Fibroblast of villous mesenchyme (primary cell): Measurements from ENCODE around the gene SGSM1. TPM values are rescaled to one million over a fixed set of nuclear protein-coding genes. Genes with fewer than 3 reads are reported as not detected.

Experiments
- DNase-seq: peaks from one replicate; pipeline ENCODE4 v3.0.0-alpha.2; 2010; ENCODE audit warnings: low read depth
- H3K4me3 ChIP-seq: 2 replicates; pipeline ENCODE4 v1.5.1; 2011; ENCODE audit warnings: low read depth, mild to moderate bottlenecking, low read length
- total RNA-seq: library from RNA; depleted of rRNA; stranded (reverse); fragments of >200 nt; gene quantifications from 2 replicates; pipeline ENCODE4 v1.2.3, GENCODE V29; 2012
- TF ChIP-seq, protein P1 (sequence below): IDR thresholded peaks from 2 replicates; pipeline ENCODE4 v1.5.1; 2012; ENCODE audit warnings: low read depth, mild to moderate bottlenecking, low read length; ENCODE audit not compliant: insufficient read depth

The SGSM1 gene
- total RNA-seq, 1 donor = not detected

DNA sequence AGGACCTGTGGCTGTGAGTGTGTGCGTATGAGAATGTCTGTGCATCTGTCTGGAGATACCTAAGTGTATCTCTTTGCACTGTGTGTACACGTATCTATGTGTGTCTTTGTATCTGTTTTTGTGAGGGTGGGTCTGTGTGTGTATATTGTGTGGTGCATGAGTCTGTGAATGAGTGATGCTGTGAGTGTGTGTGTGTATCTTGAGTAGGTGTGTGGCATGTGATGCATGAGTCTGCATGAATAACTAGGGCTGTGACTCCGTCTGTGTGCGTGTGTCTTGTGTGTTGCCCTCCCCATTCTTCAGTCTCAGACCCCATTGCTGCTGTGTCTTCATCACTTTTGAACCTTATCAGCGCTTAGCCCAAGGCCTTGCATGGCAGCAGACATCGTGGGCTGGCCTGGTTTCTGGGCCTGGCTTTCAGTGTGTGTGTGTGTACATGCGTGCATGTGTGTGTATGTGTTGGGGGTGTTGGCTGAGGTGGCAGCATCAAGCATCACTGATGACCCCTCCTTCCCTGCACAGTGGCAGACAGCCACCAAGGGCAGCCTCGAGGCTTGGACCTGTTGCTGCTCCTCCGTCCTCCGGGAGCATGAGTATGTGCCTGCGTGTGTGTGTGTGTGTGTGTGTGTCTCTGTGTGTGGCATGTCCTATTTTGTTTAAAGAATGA, 1.4 kb downstream of the SGSM1 start:
- no peak for DNase-seq

DNA sequence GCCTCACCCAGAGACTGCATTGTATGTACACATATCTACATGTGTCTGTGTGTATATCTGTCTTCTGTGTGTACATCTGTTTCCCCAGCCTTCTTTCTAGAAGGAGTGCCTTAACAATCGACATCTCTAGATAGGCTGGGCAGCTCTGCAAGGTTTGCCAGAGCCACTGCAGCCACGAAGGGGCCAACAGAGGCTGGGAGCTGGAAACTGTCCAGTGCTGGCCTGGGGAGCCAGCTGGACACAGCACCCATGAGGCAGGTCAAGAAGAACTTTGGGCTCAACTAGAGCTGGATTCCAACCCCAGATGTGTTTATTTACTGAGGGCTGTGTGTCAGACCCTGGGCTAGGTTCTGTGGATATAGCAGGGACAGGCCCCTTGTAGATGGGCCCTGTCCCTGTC, 3.3 kb downstream of the SGSM1 start:
- TF ChIP-seq, protein P1, sequence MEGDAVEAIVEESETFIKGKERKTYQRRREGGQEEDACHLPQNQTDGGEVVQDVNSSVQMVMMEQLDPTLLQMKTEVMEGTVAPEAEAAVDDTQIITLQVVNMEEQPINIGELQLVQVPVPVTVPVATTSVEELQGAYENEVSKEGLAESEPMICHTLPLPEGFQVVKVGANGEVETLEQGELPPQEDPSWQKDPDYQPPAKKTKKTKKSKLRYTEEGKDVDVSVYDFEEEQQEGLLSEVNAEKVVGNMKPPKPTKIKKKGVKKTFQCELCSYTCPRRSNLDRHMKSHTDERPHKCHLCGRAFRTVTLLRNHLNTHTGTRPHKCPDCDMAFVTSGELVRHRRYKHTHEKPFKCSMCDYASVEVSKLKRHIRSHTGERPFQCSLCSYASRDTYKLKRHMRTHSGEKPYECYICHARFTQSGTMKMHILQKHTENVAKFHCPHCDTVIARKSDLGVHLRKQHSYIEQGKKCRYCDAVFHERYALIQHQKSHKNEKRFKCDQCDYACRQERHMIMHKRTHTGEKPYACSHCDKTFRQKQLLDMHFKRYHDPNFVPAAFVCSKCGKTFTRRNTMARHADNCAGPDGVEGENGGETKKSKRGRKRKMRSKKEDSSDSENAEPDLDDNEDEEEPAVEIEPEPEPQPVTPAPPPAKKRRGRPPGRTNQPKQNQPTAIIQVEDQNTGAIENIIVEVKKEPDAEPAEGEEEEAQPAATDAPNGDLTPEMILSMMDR = no peak
- no peak overlapping the region for H3K4me3 ChIP-seq
- no peak for DNase-seq

More for the DNA sequence above, 1.4 kb downstream of the SGSM1 start:
- H3K4me3 ChIP-seq = no peak overlapping the region
- TF ChIP-seq, protein P1 = no peak

DNA sequence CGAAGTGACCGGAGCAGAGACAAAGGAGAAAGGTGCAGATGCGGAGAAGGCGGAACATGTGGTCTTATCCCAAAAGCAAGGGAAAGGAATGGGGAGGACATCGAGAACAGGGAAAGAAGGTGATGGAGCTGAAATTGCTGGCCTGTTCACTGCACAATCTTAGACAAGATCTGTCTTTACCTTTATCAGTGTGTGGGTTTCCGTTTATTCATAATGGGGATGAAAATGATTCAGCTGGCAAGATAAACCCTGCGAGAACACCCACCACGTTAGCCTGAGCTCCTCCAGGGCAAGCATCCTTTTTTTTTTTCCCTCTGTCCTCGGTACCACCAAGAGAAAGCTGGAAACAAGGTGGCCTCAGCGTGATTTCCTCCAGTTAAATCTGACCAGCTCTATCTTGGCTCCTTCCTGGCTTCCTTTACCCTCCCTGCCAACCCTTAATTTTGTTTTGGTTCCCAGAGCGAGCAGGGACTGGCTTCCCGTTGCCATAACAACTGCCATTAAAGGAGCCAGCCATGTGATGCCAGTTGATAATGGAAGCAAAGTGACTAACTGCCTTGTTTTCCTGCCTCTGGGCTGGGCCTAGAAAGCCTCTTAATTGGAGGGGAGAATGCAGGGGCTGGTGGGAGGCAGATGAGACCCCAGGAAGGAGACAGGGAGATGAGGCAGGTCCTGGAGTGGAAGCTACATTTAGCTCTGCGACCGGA, 4.2 kb downstream of the SGSM1 start:
- no peak overlapping the region for H3K4me3 ChIP-seq
- DNase-seq = no peak
- TF ChIP-seq, protein P1 = no peak

DNA sequence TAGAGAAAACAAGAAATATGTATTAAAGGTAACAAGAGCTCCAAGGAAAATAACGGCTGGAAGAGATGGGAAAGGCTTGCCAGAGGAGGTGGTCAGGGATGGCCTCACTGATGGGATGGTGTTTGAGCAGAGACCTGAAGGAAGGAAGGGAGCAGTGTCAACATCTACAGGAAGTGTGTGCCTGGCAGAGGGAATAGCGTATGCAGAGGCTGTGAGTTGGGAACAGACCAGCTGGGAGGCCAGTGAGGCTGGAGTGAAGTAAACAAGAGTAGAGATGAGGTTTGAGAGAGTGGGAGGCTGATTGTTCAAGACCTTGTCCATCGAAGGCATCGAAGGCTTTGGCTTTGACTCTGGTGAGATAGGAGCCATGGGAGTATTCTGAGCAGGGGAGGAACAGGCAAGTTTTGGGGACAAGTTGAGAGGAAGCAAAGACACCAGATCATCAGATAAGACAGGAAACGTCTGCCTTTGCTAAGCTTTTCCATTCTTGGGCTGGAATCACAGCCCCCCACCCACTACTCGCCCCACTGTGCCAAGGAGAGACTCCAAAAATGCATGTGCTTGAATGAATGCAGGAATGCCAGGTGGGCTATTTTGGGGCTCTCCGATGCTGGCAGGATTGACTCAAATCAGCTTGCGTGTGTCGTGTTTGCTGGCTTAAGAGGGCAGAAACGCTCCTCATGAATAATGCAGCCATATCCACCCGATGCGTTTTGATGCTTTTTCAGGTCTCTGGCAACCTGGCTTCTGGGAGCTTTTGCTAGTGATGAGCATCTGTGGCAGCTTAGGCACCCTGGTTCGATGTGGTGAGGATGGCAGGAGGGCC, 7.2 kb downstream of the SGSM1 start:
- no peak for DNase-seq
- H3K4me3 ChIP-seq = no peak overlapping the region
- TF ChIP-seq, protein P1 = no peak

DNA sequence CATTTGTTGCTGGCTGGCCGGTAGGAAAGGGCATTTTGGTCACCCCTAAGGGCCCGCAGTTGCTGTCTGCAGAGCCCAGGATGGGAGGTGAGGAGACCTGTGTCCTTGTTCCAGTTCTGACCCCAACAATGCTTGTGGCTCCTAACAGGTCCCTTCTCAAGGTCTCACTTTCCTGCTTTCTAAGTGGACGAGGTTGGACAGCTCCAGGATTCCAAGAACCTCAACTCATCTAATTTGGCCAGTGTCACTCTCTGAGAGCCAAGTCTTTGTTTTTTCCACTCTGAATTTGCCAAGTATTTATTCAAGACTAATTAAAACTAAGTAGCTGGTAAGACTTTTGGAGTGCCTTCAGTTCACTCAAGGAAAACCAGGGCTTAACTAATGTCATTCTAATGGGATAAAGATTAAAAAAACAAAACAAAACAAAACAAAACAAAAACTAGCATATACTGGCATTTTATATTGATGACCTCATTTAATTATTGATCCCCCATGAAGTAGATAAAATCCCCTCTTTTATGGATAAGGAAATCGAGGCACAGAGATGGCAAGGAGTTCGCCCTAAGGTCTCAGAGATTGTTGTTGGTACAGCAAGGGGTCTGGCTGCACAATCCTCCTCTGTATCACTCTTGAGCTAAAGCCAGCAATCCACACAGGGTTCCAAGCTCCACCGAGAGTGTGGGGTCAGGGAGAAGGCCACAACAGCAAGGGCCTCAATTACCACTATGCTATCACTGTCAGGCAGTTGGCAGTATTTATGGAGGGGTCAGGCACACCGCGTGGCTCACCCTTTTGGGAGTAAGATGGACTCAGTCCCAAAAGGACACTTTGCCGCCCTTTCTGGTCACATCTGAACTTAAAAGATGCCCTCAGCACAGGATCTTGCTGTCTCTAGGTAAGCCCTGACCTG, 8.1 kb downstream of the SGSM1 start:
- no peak overlapping the region for H3K4me3 ChIP-seq
- DNase-seq = no peak
- TF ChIP-seq, protein P1 = no peak

DNA sequence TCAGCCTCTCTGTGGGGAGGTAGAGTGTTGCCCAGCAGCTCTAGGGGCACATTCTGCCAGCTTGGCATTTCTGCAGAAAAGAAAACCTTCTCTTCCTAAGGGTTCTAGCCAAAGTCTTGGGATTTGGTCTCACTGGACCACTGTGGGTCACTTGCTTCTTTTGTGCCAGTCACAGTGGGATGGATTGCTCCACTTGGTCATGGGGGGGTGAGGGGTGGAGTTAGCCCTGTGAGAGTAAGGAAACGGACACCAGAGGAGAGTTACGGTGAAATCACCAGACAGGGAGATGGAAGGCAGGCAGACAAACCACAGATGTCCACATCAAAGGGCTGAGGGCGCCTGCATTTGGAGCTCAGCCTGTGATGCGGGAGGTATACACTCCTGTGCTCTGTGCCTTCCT, 10.8 kb downstream of the SGSM1 start:
- TF ChIP-seq, protein P1 = no peak
- no peak overlapping the region for H3K4me3 ChIP-seq
- no peak for DNase-seq
